Neural cell (in vitro differentiated cells): ENCODE measurements around the gene ARMC2. TPM values are rescaled to one million over a fixed set of nuclear protein-coding genes. Genes with fewer than 3 reads are reported as not detected.

ENCODE experiments used
- H2AFZ ChIP-seq: fragments of 200-600, 300-800 bp; sonication (generic), shearing (Covaris generic); 2 replicates; pipeline ENCODE4 v1.6.0; 2014; ENCODE audit warnings: low read depth, mild to moderate bottlenecking, antibody characterized with exemption, low read length, moderate library complexity
- H3F3A ChIP-seq: fragments of 200-600 bp; shearing (Covaris generic); 2 replicates; pipeline ENCODE4 v1.6.1; 2016; ENCODE audit warnings: mild to moderate bottlenecking, moderate library complexity, mixed read lengths, antibody characterized with exemption, low read length; ENCODE audit not compliant: insufficient read depth, poor library complexity, severe bottlenecking
- H3K27ac ChIP-seq: fragments of 200-600, 300-800 bp; sonication (generic), shearing (Covaris generic); 2 replicates; pipeline ENCODE4 v1.5.1; 2014; ENCODE audit warnings: mild to moderate bottlenecking, low read length, moderate library complexity
- H3K27me3 ChIP-seq: fragments of 300-800, 200-600 bp; sonication (generic), shearing (Covaris generic); 2 replicates; pipeline ENCODE4 v1.6.0; 2014; ENCODE audit warnings: mild to moderate bottlenecking, low read depth, low read length, moderate library complexity; ENCODE audit not compliant: insufficient read depth
- H3K36me3 ChIP-seq: fragments of 300-800, 200-600 bp; sonication (generic), shearing (Covaris generic); 2 replicates; pipeline ENCODE4 v1.5.1; 2014; ENCODE audit warnings: mild to moderate bottlenecking, antibody characterized with exemption, low read length, moderate library complexity; ENCODE audit not compliant: insufficient read depth
- H3K4me2 ChIP-seq: fragments of 300-800, 200-600 bp; sonication (generic), shearing (Covaris generic); 2 replicates; pipeline ENCODE4 v1.6.0; 2014; ENCODE audit warnings: mild to moderate bottlenecking, low read length
- H3K4me3 ChIP-seq: fragments of 300-800, 200-600 bp; sonication (generic), shearing (Covaris generic); 2 replicates; pipeline ENCODE4 v1.5.1; 2014; ENCODE audit warnings: mild to moderate bottlenecking, low read length, moderate library complexity
- H3K79me2 ChIP-seq: fragments of 200-600 bp; shearing (Covaris generic); replicated peaks from 2 replicates; pipeline ENCODE4 v1.6.0; 2014; ENCODE audit warnings: mild to moderate bottlenecking, low read length, moderate library complexity; ENCODE audit not compliant: insufficient read depth
- H3K9ac ChIP-seq: fragments of 300-800, 200-600 bp; sonication (generic), shearing (Covaris generic); 2 replicates; pipeline ENCODE4 v1.6.1; 2016; ENCODE audit warnings: mild to moderate bottlenecking, low read length, mixed read lengths
- H3K9me2 ChIP-seq: fragments of 200-600 bp; shearing (Covaris generic); 2 replicates; pipeline ENCODE4 v1.6.1; 2016; ENCODE audit warnings: mild to moderate bottlenecking, low read length, mixed read lengths; ENCODE audit not compliant: insufficient read depth
- H3K9me3 ChIP-seq: fragments of 200-600, 300-800 bp; sonication (generic), shearing (Covaris generic); 2 replicates; pipeline ENCODE4 v1.6.1; 2016; ENCODE audit warnings: mild to moderate bottlenecking, mixed run types, low read length, moderate library complexity, mixed read lengths
- H4K20me1 ChIP-seq: fragments of 200-600 bp; shearing (Covaris generic); 2 replicates; pipeline ENCODE4 v1.6.1; 2016; ENCODE audit warnings: mild to moderate bottlenecking, mixed run types; ENCODE audit not compliant: insufficient read depth
- CTCF ChIP-seq: fragments of 450-650 bp; IDR thresholded peaks from 2 replicates; pipeline ENCODE4 v1.5.1; 2014; ENCODE audit warnings: antibody characterized with exemption, mild to moderate bottlenecking, moderate library complexity; ENCODE audit not compliant: poor library complexity, severe bottlenecking
- EP300 ChIP-seq: fragments of 450-650 bp; conservative IDR thresholded peaks from 2 replicates; pipeline ENCODE4 v1.6.1; 2014; ENCODE audit warnings: antibody characterized with exemption, mild to moderate bottlenecking, moderate library complexity; ENCODE audit not compliant: poor library complexity, severe bottlenecking
- EZH2 ChIP-seq: fragments of 200-600, 300-800 bp; shearing (Covaris generic), sonication (generic); IDR thresholded peaks from 2 replicates; pipeline ENCODE4 v1.6.1; 2014; ENCODE audit warnings: antibody characterized with exemption, low read length, borderline replicate concordance, mild to moderate bottlenecking; ENCODE audit not compliant: insufficient read depth, poor library complexity, severe bottlenecking
- MXI1 ChIP-seq: fragments of 450-650 bp; conservative IDR thresholded peaks from 2 replicates; pipeline ENCODE4 v1.6.1; 2014; ENCODE audit warnings: antibody characterized with exemption, mild to moderate bottlenecking; ENCODE audit not compliant: poor library complexity, severe bottlenecking
- POLR2AphosphoS5 ChIP-seq: IDR thresholded peaks from 2 replicates; pipeline ENCODE4 v1.6.1; 2012
- RAD21 ChIP-seq: fragments of 450-650 bp; conservative IDR thresholded peaks from 2 replicates; pipeline ENCODE4 v1.6.1; 2014; ENCODE audit warnings: antibody characterized with exemption, mild to moderate bottlenecking, moderate library complexity
- REST ChIP-seq: IDR thresholded peaks from 2 replicates; pipeline ENCODE4 v1.6.1; 2012; ENCODE audit warnings: borderline replicate concordance
- SMC3 ChIP-seq: fragments of 450-650 bp; conservative IDR thresholded peaks from 2 replicates; pipeline ENCODE4 v1.6.1; 2014; ENCODE audit warnings: antibody characterized with exemption, mild to moderate bottlenecking, moderate library complexity; ENCODE audit not compliant: poor library complexity
- TAF1 ChIP-seq: IDR thresholded peaks from 2 replicates; pipeline ENCODE4 v1.6.1; 2012; ENCODE audit warnings: low read depth
- polyA plus RNA-seq: library from polyadenylated mRNA; depleted of rRNA; stranded (reverse); fragments of >200 nt; gene quantifications from 2 replicates; pipeline ENCODE4 v1.2.3, GENCODE V29; 2014

Gene ARMC2
- polyA plus RNA-seq, 1 donor from 2014 or later: 18.6 TPM

- no peak overlapping the region for H3K27ac ChIP-seq
- no peaks in the 10 kb centered on the region for H3K27me3 ChIP-seq
- no peak overlapping the region for H2AFZ ChIP-seq
- H4K20me1 ChIP-seq: no peaks in the 10 kb centered on the region
- no peak overlapping the region for H3K9ac ChIP-seq
- no peaks in the 10 kb centered on the region for H3F3A ChIP-seq
- no peaks in the 10 kb centered on the region for H3K79me2 ChIP-seq
- no peaks in the 10 kb centered on the region for H3K36me3 ChIP-seq
- no peaks in the 10 kb centered on the region for H3K9me2 ChIP-seq
- TF ChIP-seq RAD21: no peak
- TF ChIP-seq SMC3: no peak
- no peak for TF ChIP-seq TAF1
- no peak for TF ChIP-seq CTCF
- no peak for TF ChIP-seq POLR2AphosphoS5
- no peak for TF ChIP-seq EZH2
- no peak for TF ChIP-seq MXI1
- TF ChIP-seq EP300: no peak
- TF ChIP-seq REST: no peak
- H3K9me3 ChIP-seq: no peaks in the 10 kb centered on the region
- no peak overlapping the region for H3K4me3 ChIP-seq
- H3K4me2 ChIP-seq: no peak overlapping the region
Measured at GRCh38 chr6:109014606-109015005, 166.4 kb downstream of the ARMC2 start.

- no peak overlapping the region for H3K4me2 ChIP-seq
- no peaks in the 10 kb centered on the region for H3K27me3 ChIP-seq
- no peak overlapping the region for H3K4me3 ChIP-seq
- H3K9me2 ChIP-seq: no peaks in the 10 kb centered on the region
- H3K9me3 ChIP-seq: no peaks in the 10 kb centered on the region
- TF ChIP-seq MXI1 (no peak), REST (no peak), RAD21 (no peak), TAF1 (no peak), EP300 (peak; percentile 41), POLR2AphosphoS5 (no peak), SMC3 (no peak)
- H3K79me2 ChIP-seq: no peaks in the 10 kb centered on the region
- no peaks in the 10 kb centered on the region for H3K36me3 ChIP-seq
- H3K27ac ChIP-seq: no peak overlapping the region
- H4K20me1 ChIP-seq: no peaks in the 10 kb centered on the region
- H2AFZ ChIP-seq: no peak overlapping the region
- H3F3A ChIP-seq: no peaks in the 10 kb centered on the region
- H3K9ac ChIP-seq: no peak overlapping the region
Measured at GRCh38 chr6:109015176-109015575, 167.0 kb downstream of the ARMC2 start.
